ENCODE results near the gene LRRC7. TPM values are rescaled to one million over a fixed set of nuclear protein-coding genes. Genes with fewer than 3 reads are reported as not detected.

The LRRC7 gene
- 0.08 TPM for total RNA-seq

DNA sequence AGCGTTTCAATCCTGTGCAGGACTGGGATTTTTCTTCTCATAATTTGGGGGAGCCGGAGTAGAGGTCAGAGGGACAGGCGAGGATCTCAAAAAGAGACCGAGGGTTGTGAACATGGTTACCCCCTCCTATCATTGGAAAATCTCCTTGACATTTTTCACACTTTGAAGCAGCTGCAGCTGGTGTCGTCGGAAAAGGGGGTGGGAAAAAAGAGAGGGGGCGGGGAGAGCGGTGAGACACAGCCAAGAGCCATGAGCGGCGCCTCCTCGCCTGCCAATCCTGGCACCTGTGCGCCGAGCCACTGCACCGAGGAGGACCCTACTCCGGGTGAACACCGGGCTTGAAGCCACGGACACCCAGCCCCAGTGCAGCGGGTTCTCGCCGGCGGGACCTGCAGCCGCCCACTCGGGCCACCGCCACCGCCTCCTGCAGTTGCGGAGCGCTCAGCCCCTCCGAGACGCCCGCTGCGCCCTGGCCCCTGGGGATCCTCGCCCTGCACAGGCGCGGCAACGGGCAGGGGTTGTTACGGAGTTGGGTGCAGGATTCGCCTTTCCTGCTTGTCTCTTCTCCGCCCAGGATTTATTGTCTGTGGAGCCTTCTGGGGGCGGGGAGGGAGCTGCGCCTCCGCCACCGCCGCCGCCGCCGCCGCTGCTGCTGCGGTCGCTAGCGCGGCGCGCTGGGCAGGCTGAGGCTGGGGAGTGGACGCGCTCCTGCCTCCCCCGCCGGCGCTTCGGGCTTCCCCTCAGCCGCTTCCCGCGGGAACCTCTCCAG, at the start of gene LRRC7:
LRRC7 (plus strand) TSS at position 271 of the 769 bp plus-strand sequence. CDS start 718 bp downstream, outside the sequence.
- peak; percentile 38 for ATAC-seq

DNA sequence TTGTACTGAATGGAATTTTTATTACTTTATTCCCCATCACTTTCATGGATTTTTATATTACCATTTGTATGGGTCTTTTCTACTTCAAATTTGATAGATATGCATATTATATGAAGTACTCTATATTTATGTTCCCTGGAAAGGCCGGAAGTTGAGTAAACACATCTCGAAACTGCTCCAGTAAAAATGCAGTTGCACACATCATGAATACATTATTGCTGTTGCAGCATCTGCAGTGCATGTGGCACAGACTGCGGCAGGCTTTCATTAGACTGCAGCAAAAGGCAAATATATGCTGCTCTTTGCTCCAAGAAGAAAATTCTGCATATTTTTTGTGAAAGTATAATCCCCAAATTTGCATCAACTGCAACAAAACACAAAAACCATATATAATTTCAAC, 48.7 kb upstream of the LRRC7 start:
- no peak for ATAC-seq

DNA sequence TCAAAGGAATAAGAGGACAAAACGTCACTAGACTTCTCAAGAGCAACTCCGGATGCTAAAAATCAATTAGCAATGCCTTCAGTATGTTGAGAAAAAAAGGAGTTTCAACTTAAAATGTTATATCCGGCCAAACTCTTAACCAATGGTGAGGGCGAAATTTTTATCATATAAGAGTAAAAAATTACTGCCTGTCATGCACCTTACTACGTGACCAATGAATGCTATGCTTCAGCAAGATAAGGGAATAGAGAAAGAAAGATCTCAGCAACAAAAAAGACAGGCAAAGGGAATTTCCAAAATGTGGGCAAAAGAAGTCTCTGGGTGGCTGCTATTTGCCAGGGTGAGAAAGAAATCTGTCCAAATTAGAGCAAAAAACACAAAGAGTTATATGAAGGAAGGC, 47.4 kb upstream of the LRRC7 start:
- ATAC-seq: no peak

DNA sequence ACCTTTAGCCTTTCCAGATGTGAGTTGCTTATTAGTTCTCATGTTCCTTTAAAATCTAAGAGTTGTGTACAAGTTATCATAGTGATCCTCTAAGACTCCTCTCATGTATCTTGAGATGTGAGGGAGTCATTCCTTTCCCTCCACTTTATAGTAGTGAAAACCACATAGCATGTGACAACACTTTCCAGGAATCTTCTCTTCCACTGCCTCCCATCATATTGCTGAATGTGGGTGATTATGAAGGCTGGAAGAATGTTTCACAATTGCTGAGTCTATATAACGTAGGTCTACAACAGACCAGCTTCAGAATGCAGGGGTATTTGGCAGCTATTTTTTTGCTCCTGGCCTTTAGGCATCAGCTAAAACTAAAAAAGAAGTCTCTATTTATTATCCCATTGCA, 44.7 kb upstream of the LRRC7 start:
- no peak for ATAC-seq

DNA sequence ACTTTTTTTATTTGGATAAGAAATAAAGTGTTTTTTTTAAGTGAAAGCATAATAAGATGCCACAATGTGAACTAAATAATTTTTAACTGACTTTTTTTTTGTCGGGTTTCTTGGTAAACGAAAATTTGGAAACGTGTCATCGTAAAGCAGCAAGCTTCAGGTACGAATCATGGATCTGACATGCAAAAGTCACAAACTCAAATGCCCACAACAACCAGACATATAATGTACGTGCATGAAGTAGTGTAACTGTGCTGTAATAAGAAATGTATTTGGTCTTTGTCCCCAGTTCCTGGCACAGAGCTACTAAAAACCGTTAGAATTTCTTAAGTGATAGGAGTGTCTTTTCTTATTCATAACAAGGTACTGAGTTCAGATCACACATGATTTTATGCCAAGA, 44.3 kb upstream of the LRRC7 start:
- ATAC-seq: no peak

DNA sequence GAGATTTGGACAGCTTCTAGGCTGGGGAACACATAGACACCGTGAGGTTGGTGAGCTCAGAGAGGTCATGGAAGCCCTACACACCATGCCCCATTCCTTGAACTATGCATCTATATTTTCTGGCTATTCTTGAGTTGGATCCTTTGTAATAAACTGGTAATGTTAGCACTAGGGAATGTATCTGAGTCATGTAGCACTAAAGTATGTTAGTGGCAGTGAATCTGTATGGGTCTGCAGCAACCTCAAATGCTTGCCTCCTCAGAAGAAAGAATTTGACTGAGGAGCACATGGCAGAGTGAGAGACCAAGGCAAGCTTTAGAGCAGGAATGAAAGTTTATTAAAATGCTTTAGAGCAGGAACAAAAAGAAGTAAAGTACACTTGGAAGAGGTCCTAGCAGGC, 43.7 kb upstream of the LRRC7 start:
- no peak for ATAC-seq

DNA sequence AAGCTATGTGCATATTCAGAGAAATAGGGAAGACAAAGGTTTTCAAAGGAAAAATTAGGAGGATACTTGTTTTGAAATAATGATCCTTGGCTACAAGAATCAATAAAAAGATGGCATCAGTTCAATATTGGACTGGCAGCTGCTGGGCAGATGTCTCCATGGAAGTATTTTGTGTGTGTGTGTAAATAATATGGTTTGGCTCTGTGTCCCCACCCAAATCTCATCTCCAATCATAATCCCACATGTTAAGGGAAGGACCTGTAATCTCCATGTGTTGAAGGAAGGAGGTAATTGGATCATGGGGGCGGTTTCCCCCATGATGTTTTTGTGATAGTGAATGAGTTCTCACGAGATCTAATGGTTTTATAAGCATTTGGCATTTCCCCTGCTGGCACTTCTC, 40.4 kb upstream of the LRRC7 start:
- ATAC-seq: no peak

DNA sequence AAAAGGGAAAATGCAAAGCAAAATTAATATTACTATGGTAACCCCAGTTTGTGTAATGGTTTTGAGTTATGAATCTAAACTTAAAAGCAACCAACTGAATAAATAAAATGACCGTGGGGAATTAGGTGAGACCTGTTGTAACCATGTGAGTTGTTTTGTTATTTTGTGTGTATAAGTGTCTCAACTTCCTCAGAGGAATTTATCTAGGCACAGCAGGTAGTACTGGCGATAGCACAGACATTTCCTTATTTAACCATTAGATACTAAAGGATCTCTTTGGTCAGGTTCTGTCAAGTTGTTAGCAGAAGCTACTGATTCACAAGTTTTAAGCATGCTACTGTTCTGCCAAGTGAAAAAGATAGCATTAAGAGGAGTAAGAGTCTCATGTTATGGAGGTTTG, 39.3 kb upstream of the LRRC7 start:
- peak; percentile 47 for ATAC-seq

DNA sequence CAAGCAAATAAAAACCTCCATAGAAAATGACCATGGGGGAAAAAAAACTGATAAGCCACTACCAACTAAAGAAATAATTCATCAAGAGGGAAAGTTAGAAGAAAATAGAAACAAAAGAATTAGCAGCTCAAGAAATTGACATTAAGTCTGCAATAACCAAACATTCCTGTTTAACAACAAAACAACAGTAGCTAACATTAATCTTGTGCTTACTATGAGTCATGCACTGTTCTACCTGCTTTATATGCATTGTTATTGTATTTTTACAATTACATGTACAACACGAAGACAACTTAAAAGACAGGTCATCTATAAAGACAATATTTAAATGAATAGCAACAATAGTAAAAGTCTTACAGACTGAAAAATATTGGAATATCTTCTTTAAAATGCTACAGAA, 34.4 kb upstream of the LRRC7 start:
- peak; percentile 89 for ATAC-seq

DNA sequence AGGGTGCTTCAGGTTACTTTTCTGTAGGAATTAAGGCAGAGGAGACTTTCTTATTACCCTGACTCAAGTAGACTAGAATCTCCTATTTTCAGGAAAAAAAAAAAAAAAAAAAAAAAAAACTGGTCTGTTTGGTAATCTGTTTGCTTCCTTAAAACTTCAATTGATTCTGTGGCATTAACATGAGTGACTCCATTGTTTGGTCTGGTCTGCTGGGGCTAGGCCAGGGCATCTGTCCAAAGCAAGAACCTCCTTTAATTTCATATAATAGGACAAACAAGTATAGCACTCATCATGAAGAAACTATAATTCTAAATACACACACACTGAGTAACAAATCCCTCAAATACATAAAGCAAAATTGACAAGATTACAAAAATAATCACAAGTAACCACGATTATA, 32.9 kb upstream of the LRRC7 start:
- no peak for ATAC-seq

DNA sequence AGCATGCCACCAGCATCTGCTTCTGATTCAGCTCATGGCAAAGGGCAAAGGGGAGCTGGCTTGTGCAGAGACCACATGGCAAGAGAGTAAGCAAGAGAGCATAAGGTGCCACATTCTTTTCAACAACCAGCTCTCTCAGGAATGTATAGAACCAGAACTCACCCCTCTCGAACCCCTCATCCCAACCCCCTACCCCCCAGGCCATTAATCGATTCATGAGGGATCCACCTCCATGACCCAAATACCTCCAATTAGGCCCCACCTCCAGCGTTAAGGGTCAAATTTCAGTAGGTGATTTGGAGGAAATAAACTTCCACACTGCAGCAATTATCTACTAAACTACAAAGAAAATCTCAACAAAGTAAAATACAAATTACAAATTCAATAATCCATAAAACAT, 32.2 kb upstream of the LRRC7 start:
- no peak for ATAC-seq

DNA sequence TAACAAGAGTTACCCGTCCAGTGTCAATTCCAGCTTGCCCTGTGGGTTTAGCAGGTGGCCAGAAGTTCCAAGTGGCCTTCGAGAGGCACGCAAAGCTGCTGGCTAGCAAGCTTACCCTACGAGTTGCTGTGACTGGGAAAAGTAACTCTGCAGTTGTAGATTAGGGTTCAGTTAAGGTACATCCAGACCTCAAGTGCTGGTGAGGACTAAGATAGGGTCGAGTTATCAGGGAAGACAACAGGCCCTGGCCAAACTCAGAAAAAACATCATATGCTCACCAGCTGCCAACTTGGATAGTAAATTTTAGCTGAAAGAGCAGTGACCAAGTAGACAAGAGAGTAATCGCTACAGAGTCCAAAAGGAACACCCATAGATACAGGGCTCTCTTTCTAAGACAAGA, 27.7 kb upstream of the LRRC7 start:
- ATAC-seq: no peak

DNA sequence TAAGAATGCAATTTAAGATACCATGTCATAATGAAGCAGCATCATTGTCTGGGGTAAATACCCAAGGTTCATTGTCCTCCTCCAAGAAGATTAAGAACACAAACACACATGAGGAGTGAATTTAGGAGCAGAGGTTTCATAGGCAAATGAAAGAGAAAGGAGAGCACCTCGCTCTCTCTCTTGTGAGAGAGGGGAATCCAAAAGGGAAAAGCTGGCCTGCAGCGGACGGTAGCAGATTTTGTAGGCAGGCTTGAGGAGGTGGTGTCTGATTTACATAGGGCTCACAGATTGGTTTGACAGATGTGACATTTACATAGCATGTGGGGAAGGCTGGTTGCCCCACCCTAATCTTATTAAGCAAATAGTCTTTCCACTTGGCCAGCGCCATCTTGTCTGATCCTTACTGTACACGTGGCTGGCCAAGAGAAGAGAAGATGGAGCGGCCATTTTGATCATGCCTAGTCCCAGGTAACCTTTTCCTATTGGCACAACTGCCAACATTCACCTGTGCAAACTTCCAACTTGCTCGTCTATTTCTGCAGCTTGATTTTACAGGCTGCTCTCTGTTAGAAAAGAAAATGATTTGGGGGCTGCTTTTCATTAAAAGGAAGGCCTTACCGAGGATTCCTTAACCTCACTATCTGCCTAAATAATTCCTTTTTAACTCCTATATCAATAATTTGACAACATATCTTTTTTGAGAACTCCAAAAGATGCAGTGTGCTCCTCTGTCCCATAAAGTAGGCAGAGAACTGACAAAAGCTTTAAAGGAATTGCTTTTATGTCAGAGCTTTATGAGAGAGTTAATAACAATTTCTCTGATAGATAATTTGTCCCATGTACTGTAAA, 16.0 kb upstream of the LRRC7 start:
- no peak for ATAC-seq

DNA sequence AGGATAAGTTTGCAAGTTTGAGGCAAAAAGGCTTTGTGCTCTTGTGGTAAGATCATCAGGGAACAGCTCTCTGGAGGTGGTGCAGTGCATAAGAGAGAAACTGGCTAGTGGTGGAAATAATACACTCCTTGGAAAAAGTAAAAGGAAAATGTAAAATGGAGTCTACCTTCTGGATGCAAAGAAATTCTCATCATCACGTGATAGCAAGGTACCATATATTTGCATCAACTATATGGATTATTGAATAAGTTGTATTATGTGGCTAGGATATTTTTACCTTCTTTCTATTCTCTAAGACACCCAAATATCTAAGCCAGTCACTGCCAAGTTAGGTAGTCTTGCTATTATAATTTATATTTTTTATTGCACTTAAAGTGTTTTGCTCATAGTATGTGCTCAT, 14.0 kb upstream of the LRRC7 start:
- no peak for ATAC-seq

DNA sequence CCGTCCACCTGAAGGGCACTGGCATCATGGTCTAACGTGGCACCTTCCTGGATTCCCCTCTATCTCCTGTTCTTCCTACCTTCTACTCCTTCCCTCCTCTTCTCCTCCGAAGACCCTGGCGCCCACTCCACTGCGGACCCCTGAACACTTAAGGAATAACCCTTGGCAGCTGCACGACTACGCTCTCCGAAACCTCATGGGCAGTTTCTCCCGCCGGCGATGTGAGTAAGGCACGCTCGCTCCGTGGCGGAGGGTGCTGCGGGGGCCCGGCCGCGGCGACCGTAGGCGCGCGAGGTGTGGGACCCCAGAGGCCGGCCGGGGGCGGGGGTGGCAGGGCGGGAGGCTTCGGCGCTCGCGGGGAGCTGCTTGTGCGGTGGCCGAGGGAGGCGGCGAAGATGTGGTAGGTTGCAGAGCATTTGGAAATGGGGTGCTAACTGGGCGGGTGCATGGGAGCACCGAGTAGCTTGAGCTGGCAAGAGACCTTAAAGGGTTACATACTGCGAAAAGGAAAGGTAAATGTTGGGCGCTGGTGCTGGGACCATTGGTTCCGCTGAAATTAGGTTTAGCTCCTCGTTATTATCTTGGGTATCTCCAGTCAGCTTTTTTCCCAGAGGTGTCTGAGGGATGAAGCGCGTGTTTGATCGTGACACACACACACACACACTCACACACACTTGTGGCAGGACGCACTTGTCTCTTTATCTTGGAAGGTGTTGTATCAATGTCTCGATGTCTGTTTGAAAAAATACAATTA, 876 bp downstream of the LRRC7 start:
- no peak for ATAC-seq

DNA sequence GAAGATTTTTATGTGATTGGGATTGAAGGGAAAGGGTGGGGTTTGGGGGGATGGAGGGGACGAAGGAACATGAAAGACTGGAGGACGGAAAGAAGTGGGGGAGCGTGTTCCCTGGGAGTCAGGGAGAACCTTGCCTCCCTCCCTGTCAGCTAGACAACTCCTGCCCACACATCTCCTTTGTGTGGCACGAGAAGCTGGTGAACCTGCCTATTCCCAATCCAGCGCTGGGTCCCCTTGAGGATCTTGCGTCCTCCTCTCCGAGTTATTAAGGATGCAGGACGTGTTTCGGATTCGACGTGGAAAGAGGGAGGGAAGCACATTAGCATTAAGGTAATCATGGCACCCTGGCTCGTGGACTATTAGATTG, 1.4 kb downstream of the LRRC7 start:
- ATAC-seq: no peak

DNA sequence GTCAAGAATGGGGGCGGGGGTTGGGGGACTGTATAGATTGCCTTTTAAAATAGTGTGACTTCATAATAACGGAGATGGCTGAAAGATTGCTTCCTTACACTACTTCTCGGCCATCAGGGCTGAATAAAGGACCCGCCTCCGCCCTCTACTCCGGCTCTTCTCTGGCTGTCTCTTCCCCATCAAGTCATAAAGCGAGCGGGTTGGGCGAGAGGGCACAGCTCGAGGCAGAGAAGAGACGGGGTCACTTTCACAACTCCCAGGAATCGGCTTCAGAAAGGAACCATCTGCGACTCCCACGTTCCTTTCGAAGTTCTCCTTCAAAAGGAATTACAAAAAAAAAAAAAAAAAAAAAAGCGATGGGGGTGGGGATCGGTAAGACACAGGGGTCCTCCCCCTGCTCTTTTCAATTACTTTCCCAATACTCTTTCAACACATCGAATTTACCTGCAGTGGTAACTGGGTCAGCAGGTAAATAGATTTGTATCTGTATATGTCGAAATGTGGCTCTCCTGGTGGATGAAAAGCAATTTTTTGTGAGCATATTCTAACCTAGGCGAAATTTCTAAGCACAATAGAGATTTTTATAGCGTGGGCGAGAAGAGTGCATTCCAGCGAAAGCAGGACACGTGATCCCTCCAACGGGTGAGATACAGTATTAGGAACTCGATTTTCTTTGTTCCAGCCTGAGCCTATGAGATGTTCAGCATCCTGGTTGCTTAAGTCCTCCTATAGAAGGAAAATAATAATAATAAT, 2.0 kb downstream of the LRRC7 start:
- no peak for ATAC-seq

DNA sequence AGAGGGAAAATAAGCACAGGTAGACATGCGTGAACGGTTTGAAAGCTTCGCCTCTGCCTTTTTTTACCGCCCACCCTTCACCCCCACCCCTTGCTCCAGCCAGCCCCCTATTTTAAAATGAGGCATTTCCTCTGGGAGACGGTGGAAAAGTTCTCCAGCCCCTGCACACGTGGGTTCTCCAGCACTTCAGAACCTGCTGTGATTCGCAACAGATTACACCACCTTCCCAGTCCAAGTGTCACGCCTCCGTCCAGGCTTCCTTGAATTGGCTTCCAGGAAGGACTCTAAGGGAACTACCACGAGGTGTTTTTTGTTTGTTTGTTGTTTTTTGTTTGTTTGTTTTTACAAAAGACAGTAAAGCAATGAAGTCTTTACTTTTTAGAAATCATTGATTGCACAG, 2.6 kb downstream of the LRRC7 start:
- ATAC-seq: no peak

DNA sequence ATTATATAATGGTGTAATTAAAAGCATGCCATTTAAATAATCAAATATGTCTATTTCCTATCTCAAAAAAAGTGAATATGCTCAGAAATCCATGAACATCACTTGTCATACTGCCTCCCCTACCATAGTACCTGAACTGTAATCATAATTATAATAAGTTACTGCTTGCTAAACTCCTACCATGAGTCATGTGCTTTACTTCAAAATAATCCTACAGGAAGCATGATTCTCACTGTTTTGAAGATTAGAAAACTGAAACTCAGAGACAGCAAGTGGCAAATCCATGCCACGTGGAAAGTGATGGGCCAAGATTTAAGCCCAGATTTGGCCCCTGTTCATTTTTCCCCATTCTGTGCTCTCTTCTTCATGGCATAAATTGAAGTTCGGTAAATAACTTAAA, 5.2 kb downstream of the LRRC7 start:
- no peak for ATAC-seq

DNA sequence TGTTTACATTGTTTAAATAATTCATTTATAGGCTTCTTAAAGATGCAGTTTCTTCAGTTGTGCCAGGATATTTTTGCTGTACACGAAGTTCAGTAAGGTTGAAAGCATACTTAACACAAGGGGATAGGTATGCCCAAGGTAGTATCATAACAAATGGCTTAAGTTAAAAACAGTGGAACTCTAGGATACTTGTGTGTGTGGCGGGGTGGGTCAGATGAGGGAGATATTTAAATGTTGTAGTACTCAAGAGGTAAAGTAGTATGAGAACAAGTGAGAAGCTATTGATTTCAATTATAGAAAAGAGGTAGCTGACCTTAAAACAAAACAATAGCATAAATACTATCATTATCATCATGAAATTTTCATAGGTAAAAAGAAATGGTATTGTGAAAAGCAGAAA, 6.2 kb downstream of the LRRC7 start:
- no peak for ATAC-seq

DNA sequence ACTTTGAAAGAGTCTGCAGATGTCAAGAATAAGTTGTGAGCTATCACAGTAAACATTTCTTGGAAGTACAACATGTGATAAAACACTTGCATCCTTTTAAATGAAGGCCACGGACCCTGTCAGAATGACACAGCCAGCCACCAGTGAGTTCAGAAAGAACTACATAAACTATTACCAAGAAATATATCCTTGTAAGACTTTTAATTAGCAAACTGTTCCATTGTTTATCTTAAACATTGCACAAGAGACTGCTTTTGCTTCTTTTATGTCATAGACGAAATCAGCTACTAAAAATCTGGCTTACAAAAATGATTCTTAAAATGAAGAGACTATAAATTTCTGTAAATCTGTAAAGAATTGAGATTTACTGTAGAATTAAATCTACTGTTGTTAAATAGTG, 17.9 kb downstream of the LRRC7 start:
- ATAC-seq: no peak

DNA sequence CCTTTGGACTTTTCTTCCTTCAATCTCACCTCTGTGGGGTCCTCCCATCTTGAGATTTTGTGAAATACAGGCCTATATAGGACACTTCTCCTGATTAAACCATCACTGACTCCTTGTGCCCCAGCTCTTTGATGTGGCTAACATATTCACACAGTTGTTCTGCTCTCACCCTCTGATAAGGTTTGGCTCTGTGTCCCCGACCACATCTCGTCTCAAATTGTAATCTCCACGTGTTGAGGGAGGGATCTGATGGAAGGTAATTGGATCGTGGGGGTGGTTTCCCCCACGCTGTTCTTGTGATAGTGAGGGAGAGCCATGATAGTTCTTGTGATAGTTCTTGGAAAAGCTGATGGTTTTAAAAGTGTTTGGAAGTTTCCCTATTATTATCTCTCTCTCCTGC, 19.7 kb downstream of the LRRC7 start:
- ATAC-seq: no peak

DNA sequence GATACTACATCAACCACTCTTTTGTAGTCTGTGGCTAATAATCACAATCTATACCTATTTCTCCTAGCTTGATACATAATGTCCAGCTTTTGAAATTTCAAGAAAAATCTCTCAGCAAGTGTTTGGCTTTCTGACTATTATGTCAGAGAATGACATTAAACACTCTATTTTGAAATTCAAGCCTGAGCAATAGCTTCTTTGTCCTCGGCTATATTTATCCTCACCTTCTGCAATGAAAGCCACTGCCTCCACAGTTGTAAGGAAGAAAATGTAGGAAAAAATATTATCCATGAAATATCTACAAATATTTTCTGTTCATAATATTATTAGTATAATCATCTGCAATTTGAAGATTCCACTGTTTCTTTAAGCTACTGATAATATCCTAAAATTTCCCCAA, 22.1 kb downstream of the LRRC7 start:
- ATAC-seq: no peak
